Right cardiac atrium (tissue), 5 donors: ENCODE results near the gene ANO7. TPM values are rescaled to one million over a fixed set of nuclear protein-coding genes. Genes with fewer than 3 reads are reported as not detected.

Source experiments
- ATAC-seq, 2 donors: fragments of 200-7000 bp; cut with Tn5 transposase; one replicate each; pipeline versions ENCODE4 v1.8.0 to v1.9.1; 2020; ENCODE audit warnings: moderate library complexity in 2 of 2, mild to moderate bottlenecking in 1 of 2
- DNase-seq, 3 donors: peaks; one replicate each; pipeline ENCODE4 v3.0.0-alpha.2; 2020
- H3K27ac ChIP-seq: one replicate; pipeline ENCODE4 v1.5.1; 2013; ENCODE audit warnings: mild to moderate bottlenecking, low read length, control low read depth, moderate library complexity
- H3K27me3 ChIP-seq: one replicate; pipeline ENCODE4 v1.6.1; 2013; ENCODE audit not compliant: control insufficient read depth, insufficient read depth
- H3K4me1 ChIP-seq: one replicate; pipeline ENCODE4 v1.6.1; 2013; ENCODE audit warnings: low read length; ENCODE audit not compliant: control insufficient read depth, insufficient read depth
- H3K4me3 ChIP-seq: one replicate; pipeline ENCODE4 v1.5.1; 2013; ENCODE audit warnings: low read length, control low read depth
- H3K9me3 ChIP-seq: one replicate; pipeline ENCODE4 v1.6.1; 2013; ENCODE audit warnings: low read length; ENCODE audit not compliant: control insufficient read depth
- WGBS: extraction: QIAGEN DNeasy Blood & Tissue Kit; methylation state at CpG from one replicate; pipeline ENCODE4 v1.1.7; 2013; 5-methylcytosine and 5-hydroxymethylcytosine counted together
- intact Hi-C, 4 donors: fragments of 100-400 bp; cut with DNase I; formaldehyde crosslinking; loops; one replicate each; pipeline versions ENCODE4 v1.11.0 to v1.14.0; 2022 to 2023
- polyA plus RNA-seq: library from polyadenylated mRNA; stranded (reverse); fragments of 200-250 nt; gene quantifications from one replicate; pipeline ENCODE4 v1.2.3, GENCODE V29; 2013
- total RNA-seq, 4 donors: library from RNA; stranded (reverse); fragmentation: NEBNext Ultra II Directional; extraction: Animal tissue kit (Norgen Biotek cat#: 25700); gene quantifications; one replicate each; pipeline ENCODE4 v1.2.1, GENCODE V29; 2021
- donor health status: healthy with polysubstance abuse.
- donor health status: DM: no; HTN: yes; CAD: no.
- donor health status: DM: no; HTN: no; CAD: no.
- donor health status: DM: no; HTN: yes; CAD: no; lungs with severe emphysema.
- donor health status: DM: yes; HTN: yes; CAD: no.

The ANO7 gene
- total and polyA plus RNA-seq, 5 donors, result 0.89 to 2.1 (median 1.1) TPM

GRCh38 chr2:241202268-241202585, 13.8 kb downstream of the ANO7 start:
- 86% methylated on average over 15 of the region's 15 CpGs for WGBS
- Histone ChIP-seq H3K27ac (no peak overlapping the region), H3K27me3 (no peaks in the 10 kb centered on the region), H3K9me3 (no peaks in the 10 kb centered on the region), H3K4me1 (no peaks in the 10 kb centered on the region), H3K4me3 (no peak overlapping the region)
- DNase-seq, result peak in 2 of 3 donors; percentile 35 to 40
- intact Hi-C loops, result no loop called here
- no peak for ATAC-seq

- intact Hi-C loops, result no loop called here
- DNase-seq (peak in 2 of 3 donors; percentile 28 to 37), ATAC-seq (no peak)
- Histone ChIP-seq H3K9me3 (no peaks in the 10 kb centered on the region), H3K4me3 (no peak overlapping the region), H3K27ac (no peak overlapping the region), H3K27me3 (no peaks in the 10 kb centered on the region), H3K4me1 (no peaks in the 10 kb centered on the region)
- WGBS, result 96% methylated on average over 9 of the region's 9 CpGs
These were observed 14.2 kb downstream of the ANO7 start for GRCh38 chr2:241202681-241203080.

- Histone ChIP-seq H3K9me3 (no peaks in the 10 kb centered on the region), H3K27me3 (no peaks in the 10 kb centered on the region), H3K4me3 (no peak overlapping the region), H3K4me1 (no peaks in the 10 kb centered on the region), H3K27ac (no peak overlapping the region)
- intact Hi-C loops, result no loop called here
- ATAC-seq, result no peak
- 96% methylated on average over 27 of the region's 27 CpGs for WGBS
- DNase-seq, result peak in 2 of 3 donors; percentile 48
These were observed 14.9 kb downstream of the ANO7 start for GRCh38 chr2:241203218-241204009.

GRCh38 chr2:241204010-241204384, 15.5 kb downstream of the ANO7 start:
- 86% methylated on average over 10 of the region's 10 CpGs for WGBS
- Histone ChIP-seq H3K4me3 (no peak overlapping the region), H3K4me1 (no peaks in the 10 kb centered on the region), H3K9me3 (no peaks in the 10 kb centered on the region), H3K27me3 (no peaks in the 10 kb centered on the region), H3K27ac (no peak overlapping the region)
- DNase-seq, result peak in 2 of 3 donors; percentile 32 to 37
- no peak for ATAC-seq
- intact Hi-C loops, result no loop called here

- Histone ChIP-seq H3K4me3 (no peak overlapping the region), H3K4me1 (no peaks in the 10 kb centered on the region), H3K27ac (no peak overlapping the region), H3K9me3 (no peaks in the 10 kb centered on the region), H3K27me3 (no peaks in the 10 kb centered on the region)
- WGBS, result 84% methylated on average over 4 of the region's 4 CpGs
- no peak for DNase-seq
- intact Hi-C loops, result no loop called here
- no peak for ATAC-seq
These were observed 16.0 kb downstream of the ANO7 start for GRCh38 chr2:241204490-241204889.

- H3K27ac ChIP-seq, result no peak overlapping the region
- no peaks in the 10 kb centered on the region for H3K9me3 ChIP-seq
- peak in 1 of 3 donors; percentile 25 for DNase-seq
- no peaks in the 10 kb centered on the region for H3K4me1 ChIP-seq
- no peaks in the 10 kb centered on the region for H3K27me3 ChIP-seq
- ATAC-seq, result no peak
- intact Hi-C loops, result no loop called here
- no peak overlapping the region for H3K4me3 ChIP-seq
- 91% methylated on average over 3 of the region's 3 CpGs for WGBS
These were observed 16.6 kb downstream of the ANO7 start for GRCh38 chr2:241205086-241205485.

GRCh38 chr2:241207151-241207550, 18.7 kb downstream of the ANO7 start:
- intact Hi-C loops, result no loop called here
- Histone ChIP-seq H3K27ac (no peak overlapping the region), H3K9me3 (no peaks in the 10 kb centered on the region), H3K4me3 (no peak overlapping the region), H3K4me1 (no peaks in the 10 kb centered on the region), H3K27me3 (no peaks in the 10 kb centered on the region)
- ATAC-seq (no peak), DNase-seq (no peak)
- 86% methylated on average over 1 of the region's 1 CpG for WGBS

- Histone ChIP-seq H3K27ac (no peak overlapping the region), H3K4me3 (no peak overlapping the region), H3K9me3 (no peaks in the 10 kb centered on the region), H3K4me1 (no peaks in the 10 kb centered on the region), H3K27me3 (no peaks in the 10 kb centered on the region)
- 73% methylated on average over 6 of the region's 6 CpGs for WGBS
- DNase-seq (peak in 1 of 3 donors; percentile 1), ATAC-seq (no peak)
- intact Hi-C loops, result no loop called here
These were observed 19.2 kb downstream of the ANO7 start for GRCh38 chr2:241207641-241208040.

- ATAC-seq (no peak), DNase-seq (peak in 1 of 3 donors; percentile 22)
- Histone ChIP-seq H3K4me1 (no peaks in the 10 kb centered on the region), H3K27me3 (no peaks in the 10 kb centered on the region), H3K9me3 (no peaks in the 10 kb centered on the region), H3K27ac (no peak overlapping the region), H3K4me3 (no peak overlapping the region)
- WGBS, result 62% methylated on average over 6 of the region's 6 CpGs
- intact Hi-C loops, result no loop called here
These were observed 19.6 kb downstream of the ANO7 start for GRCh38 chr2:241208058-241208457.

- intact Hi-C loops, result no loop called here
- Histone ChIP-seq H3K27ac (no peak overlapping the region), H3K4me3 (no peak overlapping the region), H3K4me1 (no peaks in the 10 kb centered on the region), H3K27me3 (no peaks in the 10 kb centered on the region), H3K9me3 (no peaks in the 10 kb centered on the region)
- 83% methylated on average over 33 of the region's 33 CpGs for WGBS
- DNase-seq (peak in 1 of 3 donors; percentile 32), ATAC-seq (no peak)
These were observed 20.8 kb downstream of the ANO7 start for GRCh38 chr2:241209271-241209670.

- no peak overlapping the region for H3K27ac ChIP-seq
- DNase-seq, result no peak
These were observed 22.8 kb downstream of the ANO7 start for GRCh38 chr2:241211276-241211675.

More at GRCh38 chr2:241211276-241211675, 22.8 kb downstream of the ANO7 start:
- Histone ChIP-seq H3K9me3 (no peaks in the 10 kb centered on the region), H3K27me3 (no peaks in the 10 kb centered on the region), H3K4me3 (no peak overlapping the region), H3K4me1 (no peaks in the 10 kb centered on the region)
- no peak for ATAC-seq
- intact Hi-C loops, result loop anchor here in 2 of 4 donors (10.0 kb wide), 2 partner anchors 106 to 356 kb away; partner anchors contain the start of gene MTERF4 (in 1 of the 2)
- WGBS, result 30% methylated on average over 2 of the region's 2 CpGs
